ENCODE measurements around the gene CYP2D6. TPM values are rescaled to one million over a fixed set of nuclear protein-coding genes. Genes with fewer than 3 reads are reported as not detected.

Gene CYP2D6
- polyA plus RNA-seq, 3 donors, result 4.6 to 15.8 (median 5.0) TPM

Other genes starting within 250 kb of the CYP2D6 start
- 1 to 10 TPM in 2 of 3 donors, under 1 TPM in 1; 0.36 to 1.3 (median 1.0) TPM for gene SHISA8, start 215.7 kb downstream of the CYP2D6 start, polyA plus RNA-seq (ENCODE audit: insufficient read length in 3 of 3)
- gene TNFRSF13C, start 204.0 kb downstream of the CYP2D6 start, polyA plus RNA-seq (ENCODE audit: insufficient read length in 3 of 3), result 1 to 10 TPM; 1.8 to 3.4 (median 1.8) TPM
- gene CENPM, start 183.7 kb downstream of the CYP2D6 start, polyA plus RNA-seq (ENCODE audit: insufficient read length in 3 of 3), result 10 to 100 TPM; 10.9 to 17.7 (median 13.7) TPM
- 1 to 10 TPM; 5.9 to 9.2 (median 8.7) TPM for gene SEPTIN3, start 161.4 kb downstream of the CYP2D6 start, polyA plus RNA-seq (ENCODE audit: insufficient read length in 3 of 3)
- 1 to 10 TPM; 3.3 to 7.4 (median 4.1) TPM for gene WBP2NL, start 132.0 kb downstream of the CYP2D6 start, polyA plus RNA-seq (ENCODE audit: insufficient read length in 3 of 3)
- 10 to 100 TPM; 20.6 to 28.3 (median 26.3) TPM for gene NAGA, start 60.0 kb downstream of the CYP2D6 start, polyA plus RNA-seq (ENCODE audit: insufficient read length in 3 of 3)
- gene PHETA2, start 56.6 kb downstream of the CYP2D6 start, polyA plus RNA-seq (ENCODE audit: insufficient read length in 3 of 3), result 10 to 100 TPM in 1 of 3 donors, 1 to 10 TPM in 2; 9.3 to 13.6 (median 9.5) TPM
- gene SMDT1, start 51.1 kb downstream of the CYP2D6 start, polyA plus RNA-seq (ENCODE audit: insufficient read length in 3 of 3), result 100 to 1,000 TPM in 1 of 3 donors, 10 to 100 TPM in 2; 82.6 to 114 (median 98.9) TPM
- 100 to 1,000 TPM in 2 of 3 donors, 10 to 100 TPM in 1; 95.0 to 116 (median 115) TPM for gene NDUFA6, start 40.0 kb downstream of the CYP2D6 start, polyA plus RNA-seq (ENCODE audit: insufficient read length in 3 of 3)
- gene TCF20, start 139.8 kb upstream of the CYP2D6 start, polyA plus RNA-seq (ENCODE audit: insufficient read length in 3 of 3), result 10 to 100 TPM; 26.6 to 30.6 (median 28.7) TPM

Data from renal cortex interstitium (tissue), 3 donors.